ENCODE measurements around the gene HAUS1.
A peak's percentile ranks its signal among the peaks of the same experiment; 100 is the strongest.
"Not testable (repeated sequence)": the region's sequence is repeated elsewhere in the genome, so short reads cannot be mapped to it uniquely, and the experiment has no call there.

The HAUS1 gene, protein sequence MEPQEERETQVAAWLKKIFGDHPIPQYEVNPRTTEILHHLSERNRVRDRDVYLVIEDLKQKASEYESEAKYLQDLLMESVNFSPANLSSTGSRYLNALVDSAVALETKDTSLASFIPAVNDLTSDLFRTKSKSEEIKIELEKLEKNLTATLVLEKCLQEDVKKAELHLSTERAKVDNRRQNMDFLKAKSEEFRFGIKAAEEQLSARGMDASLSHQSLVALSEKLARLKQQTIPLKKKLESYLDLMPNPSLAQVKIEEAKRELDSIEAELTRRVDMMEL

DNA sequence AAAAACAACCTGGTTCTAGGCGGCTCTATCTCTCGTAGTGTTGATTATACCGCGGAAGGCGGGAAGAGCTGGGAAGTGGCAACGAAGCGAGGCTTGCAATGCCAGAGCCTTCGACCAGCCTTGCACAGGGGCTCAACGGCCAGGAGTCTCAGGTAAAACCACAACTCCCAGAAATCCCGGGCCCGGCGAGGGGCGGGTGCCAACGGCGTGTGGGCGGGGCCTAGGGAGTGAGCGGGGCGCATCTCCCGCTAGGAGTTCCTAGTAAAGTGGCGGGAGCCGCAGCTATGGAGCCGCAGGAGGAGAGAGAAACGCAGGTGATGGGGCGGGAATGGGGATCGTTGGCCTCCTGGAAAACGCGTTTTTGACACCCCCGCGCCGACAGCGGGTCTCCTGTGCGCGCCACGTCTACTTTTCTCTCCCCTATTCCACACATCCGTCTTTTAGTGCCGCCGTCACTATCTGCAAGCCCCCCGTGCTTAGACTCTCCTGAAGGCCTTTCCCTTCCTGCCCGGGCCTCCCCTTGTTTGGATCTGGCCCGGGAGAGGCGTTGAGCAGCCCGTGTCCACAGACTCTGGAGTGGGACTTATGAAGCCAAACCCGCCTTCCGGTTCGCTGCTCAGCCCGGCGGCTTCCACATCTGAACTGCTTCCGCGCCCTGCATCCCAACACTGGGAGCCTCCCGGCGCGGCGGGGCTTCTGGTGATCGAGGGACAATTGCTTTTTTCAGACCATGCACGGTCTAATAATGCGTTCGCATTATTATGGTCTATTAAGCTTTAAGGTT is at the start of gene HAUS1:
TSS of gene HAUS1 (plus strand) at position 258 of the 784 bp plus-strand sequence. CDS start at position 285, 27 bp downstream.
- DNase-seq, result peak; percentile 80

DNA sequence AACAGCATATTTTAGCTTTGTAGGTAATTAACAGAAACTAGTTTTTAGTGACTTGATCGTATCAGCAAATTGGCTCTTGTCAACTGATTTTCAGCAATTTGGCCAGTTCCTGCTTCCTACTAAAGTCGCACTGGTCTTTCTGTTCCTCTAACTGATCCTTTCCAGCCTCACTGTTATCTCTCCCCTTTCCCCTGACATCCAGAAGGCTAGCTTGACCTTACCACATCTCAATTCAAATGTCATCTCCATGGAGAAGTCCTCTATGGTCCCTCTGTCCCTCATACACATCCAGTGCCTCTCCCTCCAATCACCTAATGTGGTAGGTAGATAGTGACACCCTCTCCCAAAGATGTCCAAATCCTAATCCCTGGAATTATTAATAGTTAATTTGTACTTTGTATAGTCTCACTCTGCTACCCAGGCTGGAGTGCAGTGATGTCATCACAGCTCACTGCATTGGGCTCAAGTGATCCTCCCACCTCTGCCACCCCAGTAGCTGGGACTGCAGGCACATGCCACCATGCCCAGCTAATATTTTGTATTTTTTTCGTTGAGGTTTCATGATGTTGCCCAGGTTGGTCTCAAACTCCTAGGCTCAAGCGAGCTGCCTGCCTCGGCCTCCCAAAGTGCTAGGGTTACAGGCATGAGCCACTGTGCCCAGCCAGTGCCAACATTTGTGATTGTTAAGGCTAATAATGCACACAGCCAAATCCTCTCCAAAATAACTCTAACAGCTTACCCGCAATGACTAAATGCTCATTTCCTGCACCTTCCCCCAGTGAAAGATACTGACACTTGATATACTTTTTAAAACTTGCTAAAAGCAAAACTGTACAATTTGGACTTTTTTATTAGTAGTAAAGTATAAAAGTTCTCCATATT is 49.0 kb upstream of the HAUS1 start:
- DNase-seq, result no peak

DNA sequence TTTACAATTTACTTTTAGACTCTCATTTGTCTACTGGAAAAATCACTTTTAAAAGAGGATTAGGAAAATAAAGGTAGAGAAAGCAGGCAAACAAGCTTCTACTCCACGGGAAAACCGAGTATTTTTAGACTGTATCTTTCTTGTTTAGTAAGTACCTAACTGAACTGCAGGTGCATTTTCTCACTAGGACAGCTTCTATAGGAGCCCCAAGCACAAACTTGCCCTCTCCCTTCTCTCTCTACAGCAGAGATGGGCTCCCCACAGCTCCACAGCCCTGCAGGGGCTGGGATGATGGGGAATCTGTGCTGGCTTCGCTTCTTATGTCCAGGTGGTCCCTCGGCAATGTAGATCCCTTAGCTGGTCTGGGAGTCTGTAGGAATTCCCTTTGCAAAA is 48.4 kb upstream of the HAUS1 start:
- DNase-seq, result no peak

DNA sequence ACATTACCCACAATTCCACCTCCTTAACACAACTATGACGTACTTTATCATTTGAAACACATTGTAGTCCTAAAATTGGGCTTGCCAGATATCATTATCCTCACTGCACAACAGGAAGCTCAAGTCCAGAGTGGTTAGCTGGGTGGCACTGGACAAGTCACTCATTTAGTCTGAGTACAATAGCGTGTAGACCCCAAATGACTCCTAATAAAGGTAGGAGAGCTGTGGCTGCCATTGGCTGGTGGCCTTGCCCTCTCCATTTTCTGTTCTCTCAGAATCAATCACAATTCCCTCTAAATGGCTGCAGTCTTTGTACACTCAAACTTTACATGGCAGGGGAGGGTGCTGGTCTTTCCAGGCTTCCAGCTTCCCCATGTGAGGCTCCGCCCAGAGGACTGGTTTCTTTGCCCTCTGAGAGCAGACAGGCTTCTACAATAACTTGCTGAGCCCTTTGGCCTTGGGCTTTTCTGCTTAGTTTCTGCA is 43.8 kb upstream of the HAUS1 start:
- DNase-seq, result no peak

DNA sequence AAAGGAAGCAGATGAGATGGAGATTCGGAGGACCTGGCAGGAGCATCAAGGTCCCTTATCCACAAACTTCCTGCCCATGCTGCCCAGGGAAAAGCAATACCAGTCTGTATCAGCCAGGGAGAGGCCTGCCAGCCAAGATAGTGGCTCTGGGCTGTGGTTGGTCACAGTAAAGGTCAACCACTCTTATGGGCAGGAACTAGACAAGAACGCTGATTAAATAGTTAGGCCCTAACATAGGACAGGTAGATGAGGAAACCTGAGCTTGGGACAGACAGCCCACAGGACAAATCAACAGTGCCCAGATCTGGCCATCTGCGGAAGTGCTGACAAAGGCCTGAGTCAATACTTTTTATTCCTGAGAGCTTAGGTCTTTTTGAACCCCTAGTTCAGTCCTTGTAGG is 42.8 kb upstream of the HAUS1 start:
- no peak for DNase-seq

DNA sequence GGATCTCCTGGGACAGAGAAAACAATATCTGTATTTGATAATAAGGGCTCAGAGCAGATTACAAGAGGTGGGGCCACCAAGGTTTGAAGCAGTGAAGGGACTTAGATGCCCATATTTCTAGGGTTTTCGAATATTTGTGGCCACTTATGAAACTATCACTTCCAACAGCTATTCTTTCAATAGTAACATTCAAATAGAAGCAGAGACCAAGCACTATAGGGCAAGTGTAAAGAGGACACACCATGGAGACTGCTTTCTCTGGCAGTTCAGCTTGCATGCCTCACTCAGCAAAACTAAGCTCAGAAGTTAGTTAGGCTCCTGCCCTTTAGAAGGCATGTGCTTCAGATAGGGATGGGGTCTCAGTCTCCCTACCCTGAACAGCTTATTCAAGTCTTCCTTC is 42.4 kb upstream of the HAUS1 start:
- no peak for DNase-seq

DNA sequence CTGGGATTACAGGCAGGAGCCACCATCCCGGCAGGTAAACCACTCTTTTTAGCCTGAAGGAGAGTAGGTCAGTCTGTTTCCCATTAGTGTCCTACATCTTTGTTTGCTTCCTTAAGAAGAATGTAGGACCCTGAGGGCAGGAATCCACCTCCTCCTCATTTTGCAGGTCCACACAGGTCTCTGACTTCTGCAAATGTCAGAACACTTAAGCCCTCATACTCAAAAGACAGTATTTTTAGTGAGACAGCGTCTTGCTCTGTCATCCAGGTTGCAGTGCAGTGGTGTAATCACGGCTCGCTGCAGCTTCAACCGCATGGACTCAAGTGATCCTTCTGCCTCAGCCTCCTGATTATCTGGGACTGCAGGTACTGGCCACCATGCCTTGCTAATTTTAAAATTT is 41.4 kb upstream of the HAUS1 start:
- DNase-seq, result no peak

DNA sequence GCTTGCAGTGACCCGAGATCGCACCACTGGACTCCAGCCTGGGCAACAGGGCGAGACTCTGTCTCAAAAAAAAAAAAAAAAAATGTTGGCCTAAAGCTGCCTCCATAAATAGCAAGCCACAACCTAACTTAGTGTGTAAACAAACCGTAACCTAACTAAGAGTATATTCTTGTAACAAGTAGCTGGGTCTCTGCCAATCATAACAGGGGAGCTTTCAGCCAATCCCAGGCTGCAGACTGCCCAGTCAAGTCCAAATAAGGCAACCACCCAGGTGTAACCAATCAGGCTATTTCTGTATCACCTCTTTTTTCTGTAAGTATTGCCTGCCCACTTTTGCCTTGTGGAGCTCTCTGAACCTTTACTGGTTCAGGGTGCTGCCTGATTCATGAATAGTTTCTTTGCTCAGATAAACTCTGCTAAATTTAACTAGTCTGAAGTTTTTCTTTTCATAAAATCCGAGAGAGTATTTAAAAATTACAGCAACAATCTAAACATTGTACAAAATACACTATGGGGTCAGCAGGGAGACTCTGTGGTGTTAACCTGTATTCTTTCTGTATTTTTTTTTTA is 36.7 kb upstream of the HAUS1 start:
- DNase-seq, result no peak

DNA sequence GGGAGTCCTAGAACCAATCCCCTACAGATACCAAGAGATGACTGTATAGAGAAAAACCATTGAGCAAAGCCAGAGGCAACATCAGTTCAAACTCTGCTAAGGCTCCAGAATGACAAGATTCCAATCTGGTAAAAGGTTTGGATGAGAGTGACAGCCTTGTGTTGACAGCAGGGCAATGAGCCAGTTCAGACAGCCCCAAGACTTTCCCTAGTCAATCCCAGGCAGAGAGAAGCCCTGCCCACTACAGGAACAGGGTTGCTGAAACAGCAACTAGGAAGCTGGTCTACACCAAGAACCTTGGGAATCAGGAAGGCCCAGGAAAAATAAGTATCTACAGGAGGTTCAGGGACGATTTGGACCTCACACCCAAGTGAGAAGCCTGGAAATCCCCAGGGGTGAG is 35.4 kb upstream of the HAUS1 start:
- DNase-seq, result no peak

DNA sequence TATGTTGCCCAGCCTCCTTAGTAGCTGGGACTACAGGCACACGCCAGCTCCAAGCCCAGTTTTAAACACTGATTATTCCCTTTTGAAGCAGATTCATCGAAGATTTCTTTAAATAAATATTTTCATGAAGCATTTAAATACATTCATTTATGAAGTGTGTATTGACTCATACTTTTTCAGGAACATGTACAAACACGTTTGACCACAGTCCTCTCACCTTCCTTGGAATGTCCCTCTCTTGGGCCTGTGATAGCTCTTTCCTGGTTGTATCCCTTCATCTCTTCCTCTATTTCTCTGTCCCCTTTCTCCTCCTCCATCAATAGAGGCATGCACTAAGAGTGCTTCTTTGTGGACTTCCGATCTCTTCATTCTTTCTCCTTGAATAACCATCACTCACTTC is 34.7 kb upstream of the HAUS1 start:
- DNase-seq, result no peak

DNA sequence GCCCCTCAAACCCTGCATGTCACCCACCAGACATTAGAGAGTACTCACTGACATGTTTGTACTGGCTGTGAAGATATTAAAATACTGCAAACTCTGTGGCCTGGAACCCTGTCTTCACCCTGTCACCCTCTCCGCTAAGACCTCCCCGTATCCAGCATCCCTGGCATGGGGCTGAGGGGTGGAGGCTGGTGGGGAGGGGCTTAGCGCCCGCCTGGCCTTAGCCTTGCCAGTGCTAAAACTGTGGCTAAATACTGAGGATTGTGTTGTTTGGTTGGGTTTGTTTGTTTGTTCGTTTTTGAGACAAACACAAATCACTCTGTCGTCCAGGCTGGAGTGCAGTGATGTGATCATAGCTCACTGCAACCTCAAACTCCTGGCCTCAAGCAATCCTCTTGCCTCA is 34.0 kb upstream of the HAUS1 start:
- no peak for DNase-seq

DNA sequence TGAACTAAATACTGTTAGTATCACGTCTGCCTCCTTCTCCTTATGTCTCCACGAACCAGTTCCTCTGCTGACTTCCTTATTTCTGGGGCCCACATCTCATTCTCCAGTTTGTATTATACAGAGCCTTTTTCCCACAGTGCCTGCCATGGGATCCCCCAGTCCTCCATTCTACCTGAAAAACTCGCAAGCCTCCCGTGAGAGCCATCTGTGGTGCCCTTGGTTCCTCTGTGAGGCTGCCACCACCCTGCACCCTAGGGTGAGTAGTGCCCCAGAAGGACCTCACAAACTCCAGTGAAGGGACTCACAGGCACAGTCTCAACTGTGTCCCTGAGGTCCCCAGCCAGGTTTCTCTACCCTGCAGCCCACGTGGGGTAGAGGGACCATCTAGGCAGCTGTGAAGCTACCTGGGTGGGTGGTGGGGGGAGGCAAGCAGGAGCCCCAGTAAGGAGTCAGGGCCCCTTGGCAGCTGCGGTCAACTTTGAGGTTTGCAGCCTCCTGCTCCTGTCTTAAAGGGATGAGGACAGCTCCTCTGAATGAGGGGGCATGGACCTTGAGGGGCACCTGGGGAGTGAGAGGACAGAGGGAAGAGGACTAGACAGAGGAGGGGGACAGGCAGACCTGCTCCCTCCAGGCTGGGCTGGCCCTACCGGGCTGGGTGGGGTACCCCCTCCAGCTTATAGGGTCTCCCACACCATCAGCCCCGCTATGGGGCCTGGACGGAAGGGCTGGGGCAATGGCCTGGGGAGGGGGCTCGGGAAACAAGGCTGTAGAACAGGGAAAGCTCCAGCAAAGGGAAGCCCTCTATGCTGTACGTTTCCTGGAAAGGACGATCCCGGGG is 33.2 kb upstream of the HAUS1 start:
- no peak for DNase-seq

DNA sequence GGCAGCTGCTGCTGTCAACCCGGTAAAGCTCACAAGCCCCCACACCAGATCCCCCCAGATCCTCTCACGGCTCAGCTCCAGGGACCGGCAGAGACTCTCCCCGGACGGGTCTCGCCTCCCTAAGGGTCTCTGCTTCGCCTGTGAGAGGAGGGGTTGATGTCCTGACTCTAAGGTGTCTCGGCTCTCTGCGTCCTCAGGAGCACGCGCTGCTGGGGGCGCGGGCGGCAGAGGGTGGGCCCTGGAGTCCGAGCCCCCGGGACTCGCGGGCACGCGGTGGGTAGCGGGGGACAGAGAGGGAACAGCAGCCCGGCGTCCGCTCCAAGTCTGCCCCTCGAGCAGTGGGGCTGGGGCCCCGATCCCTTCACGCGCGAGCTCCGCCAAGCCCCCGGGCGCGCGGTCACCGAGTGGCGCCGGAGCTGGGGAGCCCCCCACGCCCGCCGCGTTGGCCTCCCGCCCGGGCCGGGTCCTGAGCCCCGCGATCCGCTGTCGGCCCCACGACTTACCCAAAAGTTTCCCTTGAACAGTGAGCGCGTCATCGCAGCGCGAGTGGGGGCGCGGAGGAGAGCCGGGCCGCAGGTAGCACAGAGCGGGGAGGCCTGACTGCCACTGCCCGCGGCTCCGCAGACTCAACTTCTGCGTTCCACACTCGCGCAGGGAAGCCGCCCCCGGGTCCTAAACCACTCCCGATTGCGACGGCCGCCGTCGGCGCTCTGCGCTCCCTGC is 32.4 kb upstream of the HAUS1 start, which contains the start of gene PSTPIP2:
TSS of gene PSTPIP2 (minus strand) at position 608 of the 723 bp plus-strand sequence. CDS start at position 536, 72 bp downstream.
- DNase-seq, result peak; percentile 62

DNA sequence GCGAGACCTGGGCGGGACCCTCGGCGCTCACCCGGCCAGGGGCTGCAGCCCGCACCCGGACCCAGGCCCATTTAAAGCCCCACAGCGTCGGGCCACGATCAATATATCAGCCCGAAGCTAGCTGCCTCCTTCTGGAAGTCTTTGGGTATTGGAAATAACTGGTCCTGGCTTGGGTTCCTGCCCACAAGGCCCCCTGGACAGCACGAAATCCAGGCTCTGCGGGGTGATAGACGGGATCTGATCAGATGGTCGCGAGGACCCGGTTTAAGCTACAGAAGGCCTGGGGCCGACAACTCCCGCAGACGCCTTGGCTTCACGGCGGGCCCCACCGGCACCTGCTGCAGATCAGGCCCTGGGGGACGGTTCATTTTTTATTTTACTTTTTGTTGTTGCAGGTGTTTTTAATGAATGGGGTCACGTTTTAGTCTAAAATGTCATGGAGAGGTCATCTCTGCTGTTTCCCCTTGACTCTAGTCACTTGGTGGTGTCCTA is 31.8 kb upstream of the HAUS1 start:
- DNase-seq, result no peak

DNA sequence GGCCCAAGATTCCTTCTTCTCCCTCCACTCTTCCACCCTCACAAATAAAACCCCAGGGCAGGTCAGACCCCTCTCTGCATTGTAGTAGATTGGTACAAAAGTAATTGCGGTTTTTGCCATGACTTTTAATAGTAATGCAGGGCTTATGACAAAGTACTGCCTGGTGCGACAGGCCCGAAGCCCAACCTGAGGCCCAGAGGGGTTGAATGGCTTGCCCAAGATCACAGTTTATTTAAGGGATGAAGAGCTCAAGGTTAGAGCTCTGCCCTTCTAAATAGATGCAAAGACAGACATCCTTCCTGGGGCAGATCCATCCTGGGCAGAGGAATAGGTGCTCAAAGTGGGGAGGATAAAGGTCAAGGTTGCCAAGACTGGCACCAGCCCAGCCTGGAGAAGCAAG is 31.2 kb upstream of the HAUS1 start:
- DNase-seq, result no peak

DNA sequence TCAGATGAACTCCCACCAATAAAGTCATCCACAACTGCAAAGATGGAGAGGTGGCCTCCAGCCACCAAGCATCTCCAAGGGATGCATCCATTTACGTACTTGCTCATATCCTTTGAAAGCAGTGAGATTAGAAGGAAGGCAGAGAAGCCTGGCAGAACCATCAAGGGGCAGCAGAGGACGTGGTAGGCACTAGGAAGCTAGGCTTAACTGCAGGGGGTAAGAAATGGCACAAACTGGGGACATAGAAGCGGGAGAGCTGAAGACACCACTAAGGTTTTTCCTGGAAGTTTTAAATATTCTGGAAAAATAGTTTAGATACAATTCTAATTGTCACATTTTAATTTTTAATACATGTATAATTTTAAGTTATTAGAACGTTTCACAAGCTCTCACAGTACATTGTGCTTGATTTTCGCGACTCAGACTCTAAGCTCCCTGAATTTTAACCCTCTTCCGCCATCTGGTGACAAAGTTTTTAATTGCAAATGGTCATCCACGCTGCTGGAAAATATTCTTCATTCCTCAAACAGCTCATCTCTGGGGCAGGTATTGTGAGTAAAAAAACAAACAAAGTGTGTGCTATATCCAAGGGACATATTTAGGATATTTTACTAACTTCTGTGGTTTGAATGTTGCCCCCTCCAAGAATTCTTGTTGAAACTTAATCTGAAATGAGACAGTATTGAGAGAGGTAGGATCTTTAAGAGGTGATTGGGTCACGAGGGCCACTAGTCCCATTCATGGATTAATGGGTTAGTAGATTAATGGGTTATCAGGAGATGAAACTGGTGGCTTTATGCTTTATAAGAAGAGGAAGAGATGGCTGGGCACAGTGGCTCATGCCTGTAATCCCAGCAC is 30.5 kb upstream of the HAUS1 start:
- no peak for DNase-seq

DNA sequence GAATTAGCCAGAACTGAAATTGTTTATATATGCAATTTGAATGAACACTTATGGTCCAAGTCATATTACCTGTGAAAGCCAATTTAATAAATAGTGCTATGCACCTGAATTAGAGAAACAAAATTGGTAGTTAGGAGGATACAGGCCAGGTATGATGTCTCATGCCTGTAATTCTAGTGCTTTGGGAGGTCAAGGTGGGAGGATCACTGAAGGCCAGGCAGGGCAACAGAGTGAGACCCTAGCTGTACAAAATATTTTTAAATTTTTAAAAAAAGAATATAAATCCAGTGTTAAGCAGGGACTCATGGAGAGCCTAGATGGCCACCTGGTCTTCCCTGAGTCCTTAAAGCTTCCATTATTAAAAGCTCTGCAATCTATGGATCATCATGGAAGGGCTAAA is 24.8 kb upstream of the HAUS1 start:
- DNase-seq, result no peak

DNA sequence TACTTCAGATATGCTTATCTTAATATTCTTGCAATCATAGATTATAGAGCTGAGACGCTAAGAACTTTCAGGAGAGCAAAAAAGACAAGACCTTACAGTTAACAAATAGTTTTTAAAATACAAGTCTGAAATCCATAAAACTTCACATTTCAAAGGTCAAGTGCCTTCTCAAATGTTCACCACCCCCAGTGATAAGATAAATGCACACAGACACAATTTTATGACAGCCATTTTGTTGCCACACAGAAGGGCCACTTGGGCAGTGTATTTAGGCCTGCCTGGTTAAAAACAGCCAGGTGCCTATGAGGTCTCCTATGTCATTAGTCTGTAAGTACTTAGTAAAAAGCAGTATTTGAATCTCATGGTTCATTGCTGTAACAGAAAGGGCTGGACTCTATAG is 24.0 kb upstream of the HAUS1 start:
- DNase-seq, result no peak

DNA sequence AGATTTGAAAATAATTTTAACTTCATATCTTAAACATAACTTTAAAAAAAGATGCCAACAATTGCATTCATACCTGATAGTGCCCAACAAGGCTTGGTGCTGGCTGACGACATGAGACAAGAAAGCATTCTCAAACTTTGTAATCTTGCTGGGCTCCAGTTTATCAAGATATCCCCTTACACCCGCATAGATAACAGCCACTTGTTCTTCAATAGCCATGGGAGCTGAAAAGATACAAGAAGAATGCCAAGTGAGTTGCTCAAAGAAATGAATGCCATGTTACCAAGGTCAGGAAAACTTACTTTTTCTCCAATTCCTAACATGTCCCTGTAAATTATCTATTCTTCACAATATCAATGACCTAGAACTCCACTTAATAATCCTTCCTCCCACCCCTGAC is 19.8 kb upstream of the HAUS1 start:
- no peak for DNase-seq

DNA sequence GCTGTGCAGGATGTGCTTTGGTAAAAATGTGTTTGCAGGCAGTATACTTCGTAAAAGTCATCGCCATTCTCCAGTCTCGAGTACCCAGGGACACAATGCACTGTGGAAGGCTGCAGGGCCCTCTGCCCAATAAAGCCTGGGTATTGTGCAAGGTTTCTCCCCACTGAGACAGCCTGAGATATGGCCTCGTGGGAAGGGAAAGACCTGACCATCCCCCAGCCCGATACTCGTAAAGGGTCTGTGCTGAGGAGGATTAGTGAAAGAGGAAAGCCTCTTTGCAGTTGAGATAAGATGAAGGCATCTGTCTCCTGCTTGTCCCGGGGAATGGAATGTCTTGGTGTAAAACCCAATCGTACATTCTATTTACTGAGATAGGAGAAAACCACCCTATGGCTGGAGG is 15.7 kb upstream of the HAUS1 start:
- not testable (repeated sequence) for DNase-seq
